IMR-90 (cell line): ENCODE data around the gene GMFB. TPM values are rescaled to one million over a fixed set of nuclear protein-coding genes. Genes with fewer than 3 reads are reported as not detected.

ENCODE experiments used
- ATAC-seq: fragments of 200-7000 bp; cut with Tn5 transposase; 2 replicates; pipeline ENCODE4 v1.9.1; 2020; ENCODE audit warnings: low read depth, mild to moderate bottlenecking, moderate library complexity
- BruUV-seq: library from RNA; stranded (reverse); fragments of 400-500 nt; replicated peaks from 2 replicates; lab custom pipeline; 2021; lab: Mats Ljungman, UMichigan
- CTCF ChIA-PET: fragments of 300-600 bp; formaldehyde crosslinking; extraction: SDS; loops from one replicate; lab custom pipeline; 2021; ENCODE audit warnings: antibody characterized with exemption; lab: Yijun Ruan, JAX
- POLR2A ChIA-PET: fragments of 300-600 bp; sonication (Branson Sonifier 250); formaldehyde crosslinking; loops from one replicate; lab custom pipeline; 2022; ENCODE audit warnings: antibody characterized with exemption; ENCODE audit not compliant: unreplicated experiment; lab: Charles Lee
- DNase-seq: peaks from one replicate; pipeline ENCODE4 v3.0.0; 2013
- H2AFZ ChIP-seq: replicated peaks from 2 replicates; pipeline ENCODE3; 2013; ENCODE audit warnings: low read length, mild to moderate bottlenecking; ENCODE audit not compliant: poor library complexity
- H2AK5ac ChIP-seq: 2 replicates; pipeline ENCODE4 v1.6.1; 2013; ENCODE audit warnings: low read depth, low read length, inconsistent platforms
- H2AK9ac ChIP-seq: replicated peaks from 2 replicates; pipeline ENCODE3; 2013; ENCODE audit warnings: mild to moderate bottlenecking, low read depth, low read length, moderate library complexity; ENCODE audit not compliant: poor library complexity
- H2BK120ac ChIP-seq: 2 replicates; pipeline ENCODE4 v1.6.1; 2013; ENCODE audit warnings: low read depth, low read length, inconsistent platforms
- H2BK15ac ChIP-seq: 3 replicates; pipeline ENCODE4 v1.6.1; 2013; ENCODE audit warnings: low read depth, low read length, inconsistent platforms
- H2BK20ac ChIP-seq: 2 replicates; pipeline ENCODE4 v1.6.1; 2013; ENCODE audit warnings: low read depth, mild to moderate bottlenecking, inconsistent platforms, low read length, moderate library complexity
- H2BK5ac ChIP-seq: 2 replicates; pipeline ENCODE4 v1.6.1; 2013; ENCODE audit warnings: mild to moderate bottlenecking, low read depth, low read length, inconsistent platforms; ENCODE audit not compliant: poor library complexity, severe bottlenecking
- H3K14ac ChIP-seq: replicated peaks from 2 replicates; pipeline ENCODE4 v1.6.1; 2013; ENCODE audit warnings: low read depth, low read length, inconsistent platforms
- H3K18ac ChIP-seq: 2 replicates; pipeline ENCODE4 v1.6.1; 2013; ENCODE audit warnings: low read depth, low read length, control low read depth
- H3K23ac ChIP-seq: 2 replicates; pipeline ENCODE4 v1.6.1; 2013; ENCODE audit warnings: low read depth, low read length, inconsistent platforms
- H3K27ac ChIP-seq: 2 replicates; pipeline ENCODE4 v1.5.1; 2013; ENCODE audit warnings: mild to moderate bottlenecking, control low read depth, low read length; ENCODE audit not compliant: insufficient read depth
- H3K27me3 ChIP-seq: 2 replicates; pipeline ENCODE4 v1.6.1; 2013; ENCODE audit warnings: low read length; ENCODE audit not compliant: control insufficient read depth, insufficient read depth
- H3K36me3 ChIP-seq: 2 replicates; pipeline ENCODE4 v1.6.1; 2013; ENCODE audit warnings: low read length, mixed read lengths; ENCODE audit not compliant: control insufficient read depth, insufficient read depth
- H3K4ac ChIP-seq: 2 replicates; pipeline ENCODE4 v1.6.1; 2013; ENCODE audit warnings: low read depth, low read length, inconsistent platforms
- H3K4me1 ChIP-seq: 2 replicates; pipeline ENCODE4 v1.6.1; 2013; ENCODE audit warnings: low read length, mixed read lengths; ENCODE audit not compliant: control insufficient read depth, insufficient read depth
- H3K4me2 ChIP-seq: 2 replicates; pipeline ENCODE4 v1.6.1; 2013; ENCODE audit warnings: low read depth, mild to moderate bottlenecking, control low read depth, low read length, moderate library complexity
- H3K4me3 ChIP-seq: 2 replicates; pipeline ENCODE4 v1.5.1; 2013; ENCODE audit warnings: low read depth, mild to moderate bottlenecking, control low read depth, low read length, moderate library complexity; ENCODE audit not compliant: insufficient read depth
- H3K56ac ChIP-seq: 2 replicates; pipeline ENCODE4 v1.6.1; 2013; ENCODE audit warnings: low read length, inconsistent platforms; ENCODE audit not compliant: insufficient read depth; ENCODE audit errors: extremely low read depth
- H3K79me1 ChIP-seq, 2 experiments: 2 replicates each; pipeline ENCODE4 v1.6.1; 2013; ENCODE audit warnings: low read length in 2 of 2, inconsistent platforms in 1 of 2, low read depth in 1 of 2
- H3K9ac ChIP-seq: 2 replicates; pipeline ENCODE4 v1.6.1; 2013; ENCODE audit warnings: low read depth, low read length, control low read depth
- H3K9me1 ChIP-seq: 2 replicates; pipeline ENCODE4 v1.6.1; 2013; ENCODE audit warnings: low read length, inconsistent platforms; ENCODE audit not compliant: insufficient read depth
- H3K9me3 ChIP-seq: 2 replicates; pipeline ENCODE4 v1.6.1; 2013; ENCODE audit warnings: low read length; ENCODE audit not compliant: control insufficient read depth, insufficient read depth
- H4K20me1 ChIP-seq: 2 replicates; pipeline ENCODE4 v1.6.1; 2013; ENCODE audit warnings: low read length, inconsistent platforms; ENCODE audit not compliant: insufficient read depth
- H4K5ac ChIP-seq: 2 replicates; pipeline ENCODE4 v1.6.1; 2013; ENCODE audit warnings: mild to moderate bottlenecking, low read depth, low read length, control low read depth
- H4K8ac ChIP-seq, 2 experiments: 2 replicates each; pipeline ENCODE4 v1.6.1; 2013; ENCODE audit warnings: low read depth in 2 of 2, low read length in 2 of 2, control low read depth in 1 of 2, inconsistent platforms in 1 of 2
- H4K91ac ChIP-seq: 2 replicates; pipeline ENCODE4 v1.6.1; 2013; ENCODE audit warnings: low read depth, low read length, inconsistent platforms; ENCODE audit not compliant: insufficient read depth
- BHLHE40 ChIP-seq: fragments of 150-350 bp; IDR thresholded peaks from 2 replicates; pipeline ENCODE4 v1.6.1; 2016; ENCODE audit warnings: mild to moderate bottlenecking, low read depth, low read length
- CEBPB ChIP-seq: IDR thresholded peaks from 2 replicates; pipeline ENCODE4 v1.6.1; 2012; ENCODE audit warnings: low read depth, low read length, improper control_type of control experiment
- CHD1 ChIP-seq: IDR thresholded peaks from 2 replicates; pipeline ENCODE4 v1.6.1; 2012; ENCODE audit warnings: low read depth, low read length, improper control_type of control experiment
- CTCF ChIP-seq: conservative IDR thresholded peaks from 2 replicates; pipeline ENCODE4 v1.5.1; 2012; ENCODE audit warnings: mild to moderate bottlenecking, low read depth, low read length, improper control_type of control experiment
- ELK1 ChIP-seq: fragments of 150-350 bp; IDR thresholded peaks from 2 replicates; pipeline ENCODE4 v1.6.1; 2016; ENCODE audit warnings: low read depth, mild to moderate bottlenecking, low read length, moderate library complexity, borderline replicate concordance
- FOS ChIP-seq: fragments of 150-350 bp; IDR thresholded peaks from 2 replicates; pipeline ENCODE4 v1.6.1; 2016; ENCODE audit warnings: low read depth, low read length
- MAFK ChIP-seq: IDR thresholded peaks from 2 replicates; pipeline ENCODE4 v1.6.1; 2012; ENCODE audit warnings: low read depth, low read length, improper control_type of control experiment
- MAZ ChIP-seq: IDR thresholded peaks from 2 replicates; pipeline ENCODE4 v1.6.1; 2012; ENCODE audit warnings: low read depth, mild to moderate bottlenecking, low read length, improper control_type of control experiment, moderate library complexity, borderline replicate concordance
- MXI1 ChIP-seq: IDR thresholded peaks from 2 replicates; pipeline ENCODE4 v1.6.1; 2012; ENCODE audit warnings: low read depth, mild to moderate bottlenecking, low read length, moderate library complexity, borderline replicate concordance
- NFE2L2 ChIP-seq: fragments of 150-350 bp; IDR thresholded peaks from 2 replicates; pipeline ENCODE4 v1.6.1; 2016; ENCODE audit warnings: low read depth, mild to moderate bottlenecking, low read length
- POLR2A ChIP-seq: IDR thresholded peaks from 2 replicates; pipeline ENCODE4 v1.6.1; 2012; ENCODE audit warnings: mild to moderate bottlenecking, low read depth, low read length
- RAD21 ChIP-seq: IDR thresholded peaks from 2 replicates; pipeline ENCODE4 v1.6.1; 2012; ENCODE audit warnings: low read length, improper control_type of control experiment
- RCOR1 ChIP-seq: IDR thresholded peaks from 2 replicates; pipeline ENCODE4 v1.6.1; 2012; ENCODE audit warnings: mild to moderate bottlenecking, low read length, improper control_type of control experiment; ENCODE audit not compliant: insufficient replicate concordance
- RFX5 ChIP-seq: IDR thresholded peaks from 2 replicates; pipeline ENCODE4 v1.8.0; 2012; ENCODE audit warnings: low read depth, mild to moderate bottlenecking, low read length, moderate library complexity
- SMC3 ChIP-seq: fragments of 150-350 bp; IDR thresholded peaks from 2 replicates; pipeline ENCODE4 v1.6.1; 2016; ENCODE audit warnings: low read depth, mild to moderate bottlenecking, antibody characterized with exemption, low read length, moderate library complexity
- USF2 ChIP-seq: fragments of 150-350 bp; IDR thresholded peaks from 2 replicates; pipeline ENCODE4 v1.6.1; 2017; ENCODE audit warnings: mild to moderate bottlenecking, antibody characterized with exemption, low read length, low read depth
- WGBS, 2 experiments: methylation state at CpG; one replicate each; pipeline versions ENCODE4 v1.1.5 to v1.1.7; 2013; ENCODE audit warnings: missing lambda C conversion rate in 2 of 2; ENCODE audit not compliant: insufficient read length in 1 of 2; ENCODE audit errors: extremely low coverage in 2 of 2; 5-methylcytosine and 5-hydroxymethylcytosine counted together
- dilution Hi-C: fragments of 300-500 bp; cut with HindIII; formaldehyde crosslinking; loops from one replicate; pipeline ENCODE4 v1.14.3; 2018; ENCODE audit warnings: low sequenced_read_pairs; ENCODE audit not compliant: unreplicated experiment
- in situ Hi-C: fragments of 300-500 bp; cut with MboI; formaldehyde crosslinking; loops from 3 replicates; pipeline ENCODE4 v1.14.3; 2019; ENCODE audit warnings: low sequenced_read_pairs, inconsistent platforms, mixed read lengths
- intact Hi-C: fragments of 100-400 bp; cut with micrococcal nuclease; formaldehyde crosslinking; loops from 2 replicates; pipeline ENCODE4 v1.10.0; 2022
- polyA plus RNA-seq, 3 experiments: library from polyadenylated mRNA; depleted of rRNA; stranded (reverse); fragments of >200 nt; gene quantifications; 2 replicates each; pipeline ENCODE4 v1.2.3, GENCODE V29; 2012; ENCODE audit warnings: low replicate concordance in 1 of 3
- total RNA-seq: library from RNA; depleted of rRNA; stranded (reverse); fragments of >200 nt; gene quantifications from 2 replicates; pipeline ENCODE4 v1.2.3, GENCODE V29; 2012

The GMFB gene
- total and polyA plus RNA-seq, 2 of the 4 experiments (the other 2 are of a cell fraction), result 22.4 to 59.1 TPM

GRCh38 chr14:54470701-54471100 lies 18.1 kb downstream of the GMFB start:
- Histone ChIP-seq H3K27me3 (no peaks in the 10 kb centered on the region), H4K20me1 (no peaks in the 10 kb centered on the region), H4K8ac (no peak overlapping the region), H3K9me1 (no peaks in the 10 kb centered on the region), H3K9me3 (peaks cover 5% of the 10 kb centered on the region; the same call in 1 of the 2 replicates), H3K36me3 (peaks cover 5% of the 10 kb centered on the region), H3K18ac (no peak overlapping the region), H2BK15ac (no peak overlapping the region), H3K14ac (no peak overlapping the region), H2BK120ac (no peak overlapping the region), H2AK9ac (no peak overlapping the region), H3K27ac (no peak overlapping the region), H3K4me3 (no peak overlapping the region), H3K4me2 (no peak overlapping the region), H2AFZ (no peak overlapping the region), H3K56ac (no peak overlapping the region), H3K79me1 (no peaks in the 10 kb centered on the region; a peak in 1 of 4 replicates), H2AK5ac (no peak overlapping the region), H3K4ac (no peak overlapping the region), H3K23ac (no peak overlapping the region), H2BK5ac (no peak overlapping the region), H3K4me1 (no peaks in the 10 kb centered on the region), H4K5ac (no peak overlapping the region), H3K9ac (no peak overlapping the region), H2BK20ac (no peak overlapping the region), H4K91ac (no peak overlapping the region)
- ChIA-PET POLR2A (no interaction called here), CTCF (no interaction called here)
- no TSS peak for BruUV-seq
- dilution Hi-C loops, result no loop called here
- 88% methylated on average over 1 of the region's 4 CpGs; no CpG with 5 or more reads in 1 of the 2 experiments for WGBS, 2 experiments
- intact Hi-C loops, result no loop called here
- ATAC-seq (no peak), DNase-seq (no peak)
- in situ Hi-C loops, result no loop called here
- no peak for TF ChIP-seq USF2
- no peak for TF ChIP-seq FOS
- no peak for TF ChIP-seq MAZ
- no peak for TF ChIP-seq ELK1
- no peak for TF ChIP-seq RCOR1
- TF ChIP-seq POLR2A, result no peak
- TF ChIP-seq SMC3, result no peak
- TF ChIP-seq CHD1, result no peak
- no peak for TF ChIP-seq BHLHE40
- no peak for TF ChIP-seq CEBPB
- no peak for TF ChIP-seq RFX5
- TF ChIP-seq MAFK, result no peak
- TF ChIP-seq CTCF, result no peak
- no peak for TF ChIP-seq NFE2L2
- no peak for TF ChIP-seq MXI1
- no peak for TF ChIP-seq RAD21
